Astrocyte (in vitro differentiated cells and primary cell): ENCODE measurements around the gene VDAC1. TPM values are rescaled to one million over a fixed set of nuclear protein-coding genes. Genes with fewer than 3 reads are reported as not detected.

Source experiments
- DNase-seq: peaks from one replicate; pipeline ENCODE4 v3.0.0-alpha.2; 2010; ENCODE audit warnings: low read depth
- FAIRE-seq: peaks from 2 replicates; lab custom pipeline; 2011; peaks lifted over from hg19 to GRCh38; lab: Jason Lieb, UNC
- H2AFZ ChIP-seq: 2 replicates; pipeline ENCODE4 v1.6.0; 2012; ENCODE audit warnings: low read depth, low read length, inconsistent platforms
- H3K27ac ChIP-seq: 2 replicates; pipeline ENCODE4 v1.5.1; 2011; ENCODE audit warnings: low read depth, low read length, inconsistent platforms
- H3K27me3 ChIP-seq: 2 replicates; pipeline ENCODE4 v1.6.0; 2011; ENCODE audit warnings: low read length, inconsistent platforms; ENCODE audit not compliant: insufficient read depth
- H3K36me3 ChIP-seq: 2 replicates; pipeline ENCODE4 v1.5.1; 2011; ENCODE audit warnings: low read length, inconsistent platforms; ENCODE audit not compliant: insufficient read depth
- H3K4me1 ChIP-seq: 2 replicates; pipeline ENCODE4 v1.5.1; 2011; ENCODE audit warnings: low read length, inconsistent platforms; ENCODE audit not compliant: insufficient read depth
- H3K4me2 ChIP-seq: 2 replicates; pipeline ENCODE4 v1.6.0; 2012; ENCODE audit warnings: low read length, inconsistent platforms
- H3K4me3 ChIP-seq: 2 replicates; pipeline ENCODE4 v1.5.1; 2011; ENCODE audit warnings: low read depth, mild to moderate bottlenecking, low read length, inconsistent platforms; ENCODE audit not compliant: insufficient read depth
- H3K79me2 ChIP-seq: 2 replicates; pipeline ENCODE4 v1.6.0; 2012; ENCODE audit warnings: mild to moderate bottlenecking, low read length, inconsistent platforms; ENCODE audit not compliant: insufficient read depth
- H3K9ac ChIP-seq: 2 replicates; pipeline ENCODE4 v1.6.0; 2012; ENCODE audit warnings: mild to moderate bottlenecking, low read length, inconsistent platforms
- H3K9me3 ChIP-seq: 2 replicates; pipeline ENCODE4 v1.5.1; 2012; ENCODE audit warnings: low read depth, mild to moderate bottlenecking, low read length, inconsistent platforms; ENCODE audit not compliant: insufficient read depth
- H4K20me1 ChIP-seq: 2 replicates; pipeline ENCODE4 v1.6.0; 2012; ENCODE audit warnings: low read length, inconsistent platforms; ENCODE audit not compliant: insufficient read depth
- H3K27ac Mint-ChIP-seq: one replicate; pipeline ENCODE4 v1.8.0; 2021; ENCODE audit warnings: mild to moderate bottlenecking, mixed read lengths; ENCODE audit not compliant: unreplicated experiment
- H3K27me3 Mint-ChIP-seq: one replicate; pipeline ENCODE4 v1.8.0; 2021; ENCODE audit warnings: low read depth, mixed read lengths; ENCODE audit not compliant: unreplicated experiment
- H3K36me3 Mint-ChIP-seq: one replicate; pipeline ENCODE4 v1.8.0; 2021; ENCODE audit warnings: low read depth, mixed read lengths; ENCODE audit not compliant: unreplicated experiment
- H3K4me1 Mint-ChIP-seq: one replicate; pipeline ENCODE4 v1.8.0; 2021; ENCODE audit warnings: low read depth, mixed read lengths; ENCODE audit not compliant: unreplicated experiment
- H3K4me3 Mint-ChIP-seq: one replicate; pipeline ENCODE4 v1.8.0; 2021; ENCODE audit warnings: mild to moderate bottlenecking, moderate library complexity, mixed read lengths; ENCODE audit not compliant: unreplicated experiment
- H3K9me3 Mint-ChIP-seq: one replicate; pipeline ENCODE4 v1.8.0; 2021; ENCODE audit warnings: mild to moderate bottlenecking, mixed read lengths; ENCODE audit not compliant: unreplicated experiment
- EZH2 ChIP-seq: IDR thresholded peaks from 2 replicates; pipeline ENCODE4 v1.6.1; 2012; ENCODE audit warnings: mild to moderate bottlenecking, low read length, inconsistent platforms; ENCODE audit not compliant: insufficient read depth
- total RNA-seq: library from RNA; stranded (reverse); gene quantifications from 2 replicates; pipeline ENCODE4 v1.2.1, GENCODE V29; 2021
- TF ChIP-seq, protein P1 (sequence below): IDR thresholded peaks from 2 replicates; pipeline ENCODE4 v1.5.1; 2011; ENCODE audit warnings: low read depth, mild to moderate bottlenecking, inconsistent platforms, low read length, moderate library complexity; ENCODE audit not compliant: insufficient read depth

VDAC1 gene
- total RNA-seq, 1 donor from 2014 or later: 364 TPM

DNA sequence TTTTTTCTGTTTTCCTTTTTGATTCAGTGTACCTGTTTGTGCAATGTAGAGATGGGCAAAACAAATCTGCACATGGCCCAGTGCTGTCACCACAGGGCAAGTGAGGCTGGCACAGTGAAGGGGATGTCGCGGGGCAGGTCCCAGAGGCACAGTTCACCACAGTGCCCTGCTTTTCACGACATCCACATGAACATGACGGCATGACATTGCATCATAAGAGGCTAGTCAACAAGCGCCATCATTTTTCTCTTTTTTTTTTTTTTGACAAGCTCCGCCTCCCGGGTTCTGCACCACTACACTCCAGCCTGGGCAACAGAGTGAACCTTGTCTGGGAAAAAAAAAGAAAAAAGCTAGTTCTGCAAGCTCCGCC lies 42.9 kb upstream of the VDAC1 start:
- no peak overlapping the region for H3K4me3 ChIP-seq
- no peak overlapping the region for H3K27ac ChIP-seq
- no peak overlapping the region for H3K9ac ChIP-seq
- no peaks in the 10 kb centered on the region for H3K36me3 ChIP-seq
- Mint-ChIP-seq H3K27me3 (peaks cover 13% of the 10 kb centered on the region), H3K27ac (no peak overlapping the region), H3K4me3 (no peak overlapping the region), H3K9me3 (no peaks in the 10 kb centered on the region), H3K4me1 (no peaks in the 10 kb centered on the region), H3K36me3 (no peaks in the 10 kb centered on the region)
- no peaks in the 10 kb centered on the region for H3K4me1 ChIP-seq
- FAIRE-seq: no peak
- H3K27me3 ChIP-seq: no peaks in the 10 kb centered on the region
- TF ChIP-seq, protein P1, sequence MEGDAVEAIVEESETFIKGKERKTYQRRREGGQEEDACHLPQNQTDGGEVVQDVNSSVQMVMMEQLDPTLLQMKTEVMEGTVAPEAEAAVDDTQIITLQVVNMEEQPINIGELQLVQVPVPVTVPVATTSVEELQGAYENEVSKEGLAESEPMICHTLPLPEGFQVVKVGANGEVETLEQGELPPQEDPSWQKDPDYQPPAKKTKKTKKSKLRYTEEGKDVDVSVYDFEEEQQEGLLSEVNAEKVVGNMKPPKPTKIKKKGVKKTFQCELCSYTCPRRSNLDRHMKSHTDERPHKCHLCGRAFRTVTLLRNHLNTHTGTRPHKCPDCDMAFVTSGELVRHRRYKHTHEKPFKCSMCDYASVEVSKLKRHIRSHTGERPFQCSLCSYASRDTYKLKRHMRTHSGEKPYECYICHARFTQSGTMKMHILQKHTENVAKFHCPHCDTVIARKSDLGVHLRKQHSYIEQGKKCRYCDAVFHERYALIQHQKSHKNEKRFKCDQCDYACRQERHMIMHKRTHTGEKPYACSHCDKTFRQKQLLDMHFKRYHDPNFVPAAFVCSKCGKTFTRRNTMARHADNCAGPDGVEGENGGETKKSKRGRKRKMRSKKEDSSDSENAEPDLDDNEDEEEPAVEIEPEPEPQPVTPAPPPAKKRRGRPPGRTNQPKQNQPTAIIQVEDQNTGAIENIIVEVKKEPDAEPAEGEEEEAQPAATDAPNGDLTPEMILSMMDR: no peak
- TF ChIP-seq EZH2: no peak
- H4K20me1 ChIP-seq: no peaks in the 10 kb centered on the region
- H3K4me2 ChIP-seq: no peak overlapping the region
- DNase-seq: no peak
- H2AFZ ChIP-seq: no peak overlapping the region
- H3K79me2 ChIP-seq: no peaks in the 10 kb centered on the region
- no peaks in the 10 kb centered on the region for H3K9me3 ChIP-seq

DNA sequence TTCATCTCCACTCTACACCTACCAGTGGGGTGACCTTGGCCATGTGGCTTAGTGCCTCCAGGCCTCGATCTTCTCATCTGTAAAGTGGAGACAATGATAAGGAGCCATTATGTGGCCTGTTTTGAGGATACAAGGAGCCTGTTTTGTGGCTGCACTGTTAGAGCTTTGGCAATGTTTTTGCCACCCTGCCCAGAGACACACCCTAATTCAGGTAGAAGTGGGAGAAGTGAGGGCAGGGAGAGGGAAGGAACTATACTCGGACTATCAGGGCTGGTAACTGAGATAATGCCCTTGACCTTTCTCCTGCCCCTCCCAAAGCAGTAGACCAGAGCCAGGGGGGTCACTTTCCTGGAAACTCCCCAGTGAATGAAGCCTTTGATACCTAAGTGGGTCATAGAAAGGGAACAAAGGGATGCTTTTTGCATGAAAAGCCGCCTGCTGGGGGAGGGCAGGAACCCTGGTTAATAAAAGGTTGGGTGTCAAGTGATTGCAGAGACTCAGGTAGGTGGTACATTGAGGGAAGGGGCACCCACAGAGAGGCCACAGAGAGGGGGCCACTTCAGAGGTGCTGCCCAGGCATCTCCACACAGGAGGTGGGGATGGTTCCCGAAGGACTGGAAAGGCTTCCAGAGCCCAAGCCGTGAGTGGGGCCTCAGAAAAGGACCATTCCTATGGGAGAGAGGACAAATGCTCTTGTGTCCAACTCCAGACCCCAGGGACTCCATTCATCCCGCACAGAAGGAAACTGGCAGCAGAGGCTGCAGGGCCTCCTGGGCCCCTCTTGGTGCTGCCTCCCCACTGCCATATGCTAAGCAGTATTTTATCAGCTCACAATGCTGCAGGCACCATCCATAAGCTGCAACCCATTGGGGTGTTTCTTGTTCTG lies 42.3 kb upstream of the VDAC1 start:
- DNase-seq (no peak), FAIRE-seq (no peak)
- Histone ChIP-seq H4K20me1 (no peaks in the 10 kb centered on the region), H3K9me3 (no peaks in the 10 kb centered on the region), H3K27me3 (no peaks in the 10 kb centered on the region), H3K4me2 (no peak overlapping the region), H3K79me2 (no peaks in the 10 kb centered on the region), H2AFZ (no peak overlapping the region), H3K4me3 (no peak overlapping the region), H3K4me1 (no peaks in the 10 kb centered on the region), H3K27ac (no peak overlapping the region), H3K36me3 (no peaks in the 10 kb centered on the region), H3K9ac (no peak overlapping the region)
- no peaks in the 10 kb centered on the region for H3K9me3 Mint-ChIP-seq
- no peak overlapping the region for H3K4me3 Mint-ChIP-seq
- H3K4me1 Mint-ChIP-seq: no peaks in the 10 kb centered on the region
- no peaks in the 10 kb centered on the region for H3K36me3 Mint-ChIP-seq
- no peak overlapping the region for H3K27ac Mint-ChIP-seq
- peaks cover 13% of the 10 kb centered on the region for H3K27me3 Mint-ChIP-seq
- TF ChIP-seq, protein P1: no peak
- TF ChIP-seq EZH2: no peak

DNA sequence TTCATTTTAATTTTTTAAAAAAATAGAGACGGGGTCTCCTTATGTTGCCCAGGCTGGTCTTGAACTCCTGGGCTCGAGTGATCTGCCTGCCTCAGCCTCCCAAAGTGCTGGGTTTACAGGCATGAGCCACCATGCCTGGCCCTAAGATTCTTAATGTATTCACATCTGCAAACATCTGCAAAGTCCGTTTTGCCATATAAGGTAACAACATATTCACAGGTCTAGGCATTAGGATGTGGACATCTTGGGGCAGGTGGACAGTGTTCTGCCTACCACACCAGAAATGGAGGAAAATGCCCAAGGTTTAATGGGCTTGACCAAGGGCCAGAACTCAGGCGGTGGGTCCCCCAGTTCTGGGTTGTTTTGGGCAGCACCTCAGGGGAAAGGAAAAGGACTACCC lies 41.6 kb upstream of the VDAC1 start:
- Histone ChIP-seq H3K4me2 (no peak overlapping the region), H3K9me3 (no peaks in the 10 kb centered on the region), H2AFZ (no peak overlapping the region), H3K4me3 (no peak overlapping the region), H3K27ac (no peak overlapping the region), H3K79me2 (no peaks in the 10 kb centered on the region), H3K36me3 (no peaks in the 10 kb centered on the region), H3K9ac (no peak overlapping the region), H3K27me3 (no peaks in the 10 kb centered on the region), H4K20me1 (no peaks in the 10 kb centered on the region), H3K4me1 (no peaks in the 10 kb centered on the region)
- no peak overlapping the region for H3K4me3 Mint-ChIP-seq
- H3K36me3 Mint-ChIP-seq: no peaks in the 10 kb centered on the region
- no peaks in the 10 kb centered on the region for H3K9me3 Mint-ChIP-seq
- TF ChIP-seq EZH2: no peak
- TF ChIP-seq, protein P1: no peak
- no peaks in the 10 kb centered on the region for H3K4me1 Mint-ChIP-seq
- H3K27ac Mint-ChIP-seq: no peak overlapping the region
- FAIRE-seq (no peak), DNase-seq (no peak)
- H3K27me3 Mint-ChIP-seq: peaks cover 13% of the 10 kb centered on the region
